Activated T-helper 9 cell treated with anti-CD3 and anti-CD28 coated beads, Interleukin-2, amount 50 U/mL, for 16 hours (primary cell): ENCODE data around the gene BOC.

Experiments used
- DNase-seq: peaks from one replicate; pipeline ENCODE4 v3.0.0-alpha.2; 2020; ENCODE audit warnings: low read depth

The BOC gene

GRCh38 chr3:113288881-113289280 is 77.5 kb downstream of the BOC start:
- no peak for DNase-seq

DNA sequence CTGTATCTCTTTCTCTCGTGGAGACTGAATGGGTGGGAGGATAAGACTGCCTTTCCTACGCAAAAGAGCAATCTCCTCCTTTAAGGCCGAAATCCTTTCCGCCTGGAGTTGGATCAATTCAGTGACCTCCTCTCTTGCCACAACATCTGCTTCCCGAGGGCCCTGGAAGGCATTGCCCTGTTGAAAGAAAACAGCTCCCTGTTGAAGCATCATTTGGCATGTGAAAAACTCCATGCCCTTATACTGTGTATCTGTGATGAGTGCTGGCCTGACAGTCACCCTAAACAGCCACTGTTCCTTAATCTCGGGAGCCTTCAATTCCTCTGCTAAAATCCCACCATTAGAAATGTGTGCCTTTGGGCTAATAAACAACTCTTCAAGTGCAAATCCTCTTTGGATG is 80.2 kb downstream of the BOC start:
- no peak for DNase-seq

DNA sequence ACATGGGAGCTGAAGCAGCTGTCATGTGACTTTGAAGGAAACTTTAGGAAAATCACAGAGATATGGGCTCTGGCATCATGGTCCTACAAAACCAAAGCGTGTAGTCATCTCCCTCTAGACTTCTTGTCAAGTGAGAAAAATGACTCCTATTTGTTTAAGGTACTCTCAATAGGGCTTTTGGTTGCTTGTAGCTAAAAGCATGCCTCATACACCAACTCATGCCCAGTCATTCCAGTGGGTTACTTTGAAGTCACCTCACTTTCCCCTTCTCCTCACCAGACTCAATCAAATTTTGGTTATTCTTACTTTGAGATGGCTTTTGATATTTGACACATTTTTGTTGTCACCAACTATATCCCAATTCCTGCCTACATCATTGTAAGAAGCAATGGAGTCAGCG is 81.6 kb downstream of the BOC start:
- no peak for DNase-seq

GRCh38 chr3:113293348-113293747 is 82.0 kb downstream of the BOC start:
- no peak for DNase-seq

DNA sequence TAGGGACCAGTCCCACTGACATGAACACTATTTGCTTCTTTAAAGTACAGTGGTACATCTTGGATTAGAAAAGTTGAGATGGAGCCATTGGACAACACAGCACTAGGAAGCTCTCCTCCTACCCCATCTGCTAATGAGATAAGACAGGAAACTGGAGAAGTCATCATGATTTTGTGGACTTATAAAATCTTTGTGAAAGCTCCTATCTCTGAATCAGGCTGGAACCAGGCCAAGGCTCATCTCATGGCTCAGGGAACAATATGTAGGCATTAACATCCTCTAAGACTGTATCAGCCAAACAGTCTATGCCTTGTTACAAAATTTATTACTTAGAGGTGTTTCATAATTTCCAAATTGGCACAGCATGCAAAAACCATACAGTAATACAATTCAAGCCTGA is 84.1 kb downstream of the BOC start:
- DNase-seq = no peak

- no peak for DNase-seq
These were observed 85.9 kb downstream of the BOC start for GRCh38 chr3:113297287-113297686.

DNA sequence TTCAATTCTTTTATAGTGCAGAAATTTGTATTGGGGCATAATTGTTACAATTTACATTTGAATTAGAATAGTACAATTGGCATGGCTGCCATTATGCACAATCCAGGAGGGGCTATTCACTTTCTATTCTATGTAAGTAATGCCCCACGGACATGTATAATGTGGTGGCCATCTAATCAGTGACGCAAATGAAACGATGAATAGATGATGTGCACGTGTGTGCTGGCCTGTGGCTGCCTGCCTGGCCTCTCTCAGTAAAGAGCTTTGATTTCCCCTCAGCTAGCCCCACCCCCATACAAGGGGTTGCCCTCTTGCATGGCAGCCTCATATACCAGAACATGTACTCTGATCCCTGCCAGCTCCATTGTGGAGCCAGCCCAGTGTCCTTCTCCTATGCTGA is 86.5 kb downstream of the BOC start:
- no peak for DNase-seq

- no peak for DNase-seq
These were observed 89.2 kb downstream of the BOC start for GRCh38 chr3:113300596-113300995.

DNA sequence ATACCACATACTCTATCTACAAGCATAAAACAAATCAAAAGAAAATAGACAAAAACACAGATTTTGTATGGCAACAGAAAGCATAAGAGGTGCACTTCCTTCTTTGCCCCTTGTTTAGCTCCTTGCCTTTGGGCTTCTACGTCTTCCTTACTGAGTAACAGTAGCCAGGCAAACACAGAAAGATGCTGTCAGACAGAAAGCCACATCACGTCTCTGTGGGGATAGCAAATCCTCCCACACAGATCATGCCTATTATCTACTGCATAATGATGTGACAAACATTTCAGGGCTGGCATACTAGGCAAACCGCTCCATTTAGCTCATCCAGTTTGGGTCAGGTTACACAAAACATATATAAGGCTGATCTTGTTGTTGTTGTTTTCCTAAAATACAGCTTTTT is 92.7 kb downstream of the BOC start:
- DNase-seq = no peak

- DNase-seq = no peak
These were observed 93.6 kb downstream of the BOC start for GRCh38 chr3:113304856-113305540.

DNA sequence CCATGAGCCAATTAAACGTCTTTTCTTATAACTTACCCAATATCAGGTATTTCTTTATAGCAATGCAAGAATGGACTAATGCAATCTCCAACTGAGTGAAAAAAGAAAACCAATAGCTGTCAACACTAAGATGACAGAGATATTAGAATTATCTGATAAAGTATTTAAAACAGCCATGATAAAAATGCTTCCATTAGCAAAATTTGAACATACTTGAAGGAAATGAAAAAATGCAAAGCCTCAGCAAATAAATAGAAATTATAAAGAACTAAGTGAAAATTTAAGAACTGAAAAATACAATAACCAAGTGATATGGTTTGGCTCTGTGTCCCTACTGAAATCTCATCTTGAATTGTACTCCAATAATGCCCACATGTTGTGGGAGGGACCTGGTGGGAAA is 99.6 kb downstream of the BOC start:
- DNase-seq = no peak

DNA sequence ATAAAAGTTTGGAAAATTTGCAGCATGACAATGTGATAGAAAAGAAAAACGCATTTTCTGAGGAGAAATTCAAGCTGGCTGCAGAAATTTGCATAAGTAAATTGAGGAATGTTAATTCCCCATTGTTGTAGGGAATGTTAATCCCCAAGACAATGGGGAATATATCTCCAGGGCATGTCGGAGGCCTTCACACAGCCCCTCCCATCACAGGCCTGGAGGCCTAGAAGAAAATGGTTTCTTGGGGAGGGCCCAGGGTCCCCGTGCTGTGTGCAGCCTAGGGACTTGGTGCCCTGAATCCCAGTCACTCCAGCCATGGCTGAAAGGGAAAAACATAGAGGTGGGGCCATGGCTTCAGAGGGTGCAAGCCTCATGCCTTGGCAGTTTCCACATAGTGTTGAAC is 101.1 kb downstream of the BOC start:
- DNase-seq = no peak

DNA sequence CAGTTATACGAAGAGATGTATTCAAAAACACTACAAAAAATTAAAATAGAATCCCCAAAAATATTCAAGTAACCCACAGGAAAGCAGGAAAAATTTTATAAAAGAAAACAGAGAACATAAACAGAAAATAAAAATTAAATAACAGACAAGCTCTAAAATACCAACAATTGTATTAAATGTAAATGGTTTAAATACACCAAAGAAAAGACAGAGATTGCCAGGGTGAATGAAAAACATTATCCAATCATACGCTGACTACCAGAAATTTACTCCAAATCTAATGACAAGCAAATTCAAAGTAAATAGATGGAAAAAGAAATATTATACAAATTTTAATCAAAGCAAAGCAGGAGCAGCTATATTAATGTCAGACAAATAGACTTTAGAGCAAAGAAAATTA is 103.6 kb downstream of the BOC start:
- no peak for DNase-seq

DNA sequence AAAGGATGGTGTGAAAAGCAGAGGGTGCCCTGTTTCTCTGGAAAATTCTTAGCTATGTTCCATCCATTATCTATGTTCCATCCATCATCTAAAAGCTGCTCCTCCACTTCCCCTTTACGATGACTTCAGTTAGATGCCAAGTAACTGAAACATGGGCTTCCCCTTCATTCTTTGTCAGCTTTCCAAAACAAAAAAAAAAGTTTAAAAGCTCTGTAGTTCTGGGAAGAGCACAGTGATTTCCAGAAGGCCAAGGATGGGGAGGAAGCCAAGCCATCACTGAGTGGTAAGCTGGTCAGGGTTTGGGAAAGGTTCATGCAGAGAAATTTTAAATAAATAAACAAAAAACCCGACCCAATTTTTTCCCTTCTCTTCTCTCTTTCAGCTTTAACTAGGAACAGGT is 118.4 kb downstream of the BOC start:
- no peak for DNase-seq

DNA sequence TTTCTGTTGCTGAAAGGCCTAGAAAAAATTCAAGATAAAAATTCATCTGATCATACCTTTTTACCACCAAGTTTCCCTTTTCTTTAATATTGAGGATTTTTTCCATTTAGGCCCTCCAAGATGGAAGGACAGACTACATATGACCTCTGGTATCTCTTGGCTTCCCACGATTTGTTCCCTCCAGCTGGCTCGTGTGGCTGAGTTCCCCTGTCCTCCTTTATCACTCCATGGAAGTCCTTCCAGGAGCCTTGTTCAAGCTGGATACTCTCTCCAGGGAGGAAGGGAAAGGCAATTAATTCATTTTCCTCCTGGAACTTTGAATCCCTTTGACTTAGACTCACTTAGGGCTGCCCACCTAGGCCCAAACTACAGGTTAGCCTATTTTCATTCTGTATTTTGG is 119.4 kb downstream of the BOC start:
- no peak for DNase-seq

DNA sequence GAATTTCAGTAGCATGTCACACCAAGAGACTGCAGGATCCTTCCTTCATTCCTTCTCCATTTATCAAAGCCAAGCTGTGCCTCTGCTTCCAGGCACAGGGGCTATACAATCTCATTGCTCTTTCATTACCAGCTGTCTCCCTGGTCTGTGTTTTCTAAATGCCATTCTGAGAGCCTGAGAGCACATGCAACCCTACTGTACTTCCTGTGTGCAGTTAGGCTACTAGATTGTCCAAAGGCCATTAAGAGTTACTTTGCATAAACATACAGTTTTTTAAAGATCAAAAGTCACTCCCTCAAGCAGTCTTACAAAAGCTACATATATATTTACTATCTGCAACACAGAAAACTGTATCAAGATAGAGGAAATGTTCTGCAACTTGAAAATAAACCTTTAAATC is 119.8 kb downstream of the BOC start:
- DNase-seq = no peak
